ENCODE measurements around the gene METTL1.
A peak's percentile ranks its signal among the peaks of the same experiment; 100 is the strongest.

The METTL1 gene

GRCh38 chr12:57752668-57753000, 19.3 kb downstream of the METTL1 start:
- peak overlapping the region; percentile 17 for H3K4me3 ChIP-seq (replicated peaks; ENCODE audit: low read depth, low read length)
- DNase-seq (ENCODE audit: extremely low read depth, low read depth): no peak
- no peak for TF ChIP-seq CTCF (IDR thresholded peaks at IDR 0.05; ENCODE audit: low read depth, low read length, missing control alignments)

- DNase-seq (ENCODE audit: extremely low read depth, low read depth): peak; percentile 99
- peak within 1 kb of the TSS; percentile 82 for H3K4me3 ChIP-seq (replicated peaks; ENCODE audit: low read depth, low read length)
- TF ChIP-seq CTCF (IDR thresholded peaks at IDR 0.05; ENCODE audit: low read depth, low read length, missing control alignments): no peak
These were observed 19.9 kb downstream of the METTL1 start, which contains the start of gene CDK4 for GRCh38 chr12:57751788-57752667. Gene CDK4 (minus strand): TSS chr12:57752310. CDS start chr12:57751717, 593 bp downstream.

- peak overlapping the region; percentile 82 for H3K4me3 ChIP-seq (replicated peaks; ENCODE audit: low read depth, low read length)
- DNase-seq (ENCODE audit: extremely low read depth, low read depth): no peak
- TF ChIP-seq CTCF (IDR thresholded peaks at IDR 0.05; ENCODE audit: low read depth, low read length, missing control alignments): no peak
These were observed 20.5 kb downstream of the METTL1 start for GRCh38 chr12:57751432-57751787.

- TF ChIP-seq CTCF (IDR thresholded peaks at IDR 0.05; ENCODE audit: low read depth, low read length, missing control alignments): no peak
- DNase-seq (ENCODE audit: extremely low read depth, low read depth): no peak
- peak overlapping the region; percentile 82 for H3K4me3 ChIP-seq (replicated peaks; ENCODE audit: low read depth, low read length)
These were observed 21.1 kb downstream of the METTL1 start for GRCh38 chr12:57750561-57751431.

- H3K4me3 ChIP-seq (replicated peaks; ENCODE audit: low read depth, low read length): no peak overlapping the region
- no peak for TF ChIP-seq CTCF (IDR thresholded peaks at IDR 0.05; ENCODE audit: low read depth, low read length, missing control alignments)
- no peak for DNase-seq (ENCODE audit: extremely low read depth, low read depth)
These were observed 22.8 kb downstream of the METTL1 start for GRCh38 chr12:57749061-57749460.

- H3K4me3 ChIP-seq (replicated peaks; ENCODE audit: low read depth, low read length): 0 out of 2 replicates have a peak overlapping the region, but pooled peaks have one; percentile 59
- DNase-seq (ENCODE audit: extremely low read depth, low read depth): no peak
- no peak for TF ChIP-seq CTCF (IDR thresholded peaks at IDR 0.05; ENCODE audit: low read depth, low read length, missing control alignments)
These were observed 25.9 kb downstream of the METTL1 start for GRCh38 chr12:57746025-57746424.

Measured in HFF-Myc (cell line).